SH-SY5Y (cell line): ENCODE data around the gene PLA2G7.

ENCODE experiments used
- GATA2 ChIP-seq: IDR thresholded peaks from 2 replicates; pipeline ENCODE4 v1.6.1; 2011; ENCODE audit warnings: mild to moderate bottlenecking, low read depth, low read length
- GATA3 ChIP-seq: IDR thresholded peaks from 2 replicates; pipeline ENCODE4 v1.6.1; 2011; ENCODE audit warnings: low read depth, mild to moderate bottlenecking, low read length, moderate library complexity

DNA sequence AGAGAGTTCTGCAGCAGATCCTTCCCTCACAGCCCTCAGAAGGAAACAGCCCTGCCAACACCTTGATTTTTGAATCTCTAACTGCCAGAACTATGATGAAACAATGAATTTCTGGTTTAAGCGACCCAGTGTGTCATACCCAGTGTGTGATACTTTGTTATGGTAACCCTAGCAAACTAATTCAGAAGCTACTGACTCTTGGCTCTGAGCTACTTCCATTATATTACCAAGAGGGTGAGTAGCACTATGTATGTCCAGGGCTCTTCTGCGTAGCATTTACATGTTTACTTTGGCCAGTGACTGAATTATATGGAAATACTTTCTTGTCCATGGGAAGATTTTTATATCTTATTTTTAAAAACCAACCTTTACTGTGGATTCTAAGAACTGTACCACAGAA, 28.3 kb upstream of the PLA2G7 start:
- TF ChIP-seq GATA2 (no peak), GATA3 (no peak)
